Fibroblast of skin of right biceps (primary cell): ENCODE measurements around the gene CA10.

Experiments
- DNase-seq: peaks from one replicate; pipeline ENCODE4 v3.0.0-alpha.2; 2013

Gene CA10

GRCh38 chr17:51709694-51710633 is 448.6 kb downstream of the CA10 start:
- no peak for DNase-seq

GRCh38 chr17:51707216-51707615 is 451.3 kb downstream of the CA10 start:
- DNase-seq = no peak

- DNase-seq = no peak
Measured at GRCh38 chr17:51706093-51706492, 452.4 kb downstream of the CA10 start.

GRCh38 chr17:51703361-51704341 is 454.9 kb downstream of the CA10 start:
- peak; percentile 60 for DNase-seq

DNA sequence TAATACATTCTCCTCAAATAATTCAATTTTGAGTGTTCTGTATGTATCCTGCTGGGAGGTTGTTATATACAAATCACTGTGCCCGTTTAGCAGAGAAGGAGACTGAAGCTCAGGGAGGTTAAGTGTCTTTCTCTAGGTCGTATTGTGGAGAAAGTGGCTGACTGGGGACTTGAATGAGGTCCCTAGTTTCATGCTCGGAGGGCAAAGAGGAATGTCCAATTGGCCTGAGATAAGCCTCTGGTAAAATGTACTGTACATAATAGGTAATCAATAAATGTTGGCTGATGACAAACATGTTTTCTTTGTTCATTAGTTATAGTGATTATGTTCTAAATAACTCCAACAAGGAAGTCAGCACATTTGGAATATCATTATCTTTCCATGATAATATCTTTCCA is 455.6 kb downstream of the CA10 start:
- DNase-seq = no peak

GRCh38 chr17:51701501-51701900 is 457.0 kb downstream of the CA10 start:
- no peak for DNase-seq

- DNase-seq = no peak
Measured at GRCh38 chr17:51700011-51700760, 458.3 kb downstream of the CA10 start.

GRCh38 chr17:51699303-51699702 is 459.2 kb downstream of the CA10 start:
- no peak for DNase-seq

DNA sequence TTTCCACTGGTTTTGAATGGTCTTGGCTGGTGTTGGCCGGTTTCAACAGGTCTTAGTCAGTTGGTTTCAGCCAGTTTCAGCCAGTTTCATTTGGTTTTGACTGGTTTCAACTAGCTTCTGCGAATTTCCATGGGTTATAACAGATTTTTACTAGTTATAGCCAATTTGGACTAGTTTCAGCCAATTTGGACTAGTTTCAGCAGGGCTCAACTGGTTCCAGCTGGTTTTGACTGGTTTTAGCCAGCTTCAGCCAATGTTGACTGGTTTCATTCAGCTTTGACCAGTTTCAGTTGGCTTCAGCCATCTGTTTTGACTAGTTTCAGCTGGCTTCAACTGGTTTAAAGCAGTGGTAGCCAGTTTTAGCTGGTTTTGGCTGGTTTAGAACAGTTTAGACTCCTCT is 465.6 kb downstream of the CA10 start:
- no peak for DNase-seq

- no peak for DNase-seq
Measured at GRCh38 chr17:51687887-51688286, 470.6 kb downstream of the CA10 start.

- no peak for DNase-seq
Measured at GRCh38 chr17:51685287-51685909, 473.1 kb downstream of the CA10 start.

- DNase-seq = no peak
Measured at GRCh38 chr17:51684214-51684613, 474.3 kb downstream of the CA10 start.

DNA sequence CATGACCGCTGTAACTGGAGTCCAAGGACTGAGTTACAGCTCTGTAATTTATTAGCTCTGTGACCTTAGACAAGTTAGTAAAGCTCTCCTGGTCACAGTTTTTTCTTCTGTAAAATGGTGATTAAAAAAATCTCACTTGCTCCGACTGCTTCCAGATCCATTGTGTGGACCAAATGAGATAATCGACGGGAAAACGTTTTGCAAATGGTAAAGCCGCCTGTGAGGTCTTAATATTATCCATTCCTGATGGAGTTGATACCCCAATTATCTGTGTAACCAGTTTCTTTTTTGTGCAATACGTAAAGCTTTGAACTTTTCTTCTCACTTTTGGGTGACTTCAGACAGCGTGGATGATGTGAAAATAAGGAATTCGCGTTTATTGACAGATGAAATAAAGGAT is 475.2 kb downstream of the CA10 start:
- no peak for DNase-seq

- no peak for DNase-seq
Measured at GRCh38 chr17:51682115-51682514, 476.4 kb downstream of the CA10 start.

- no peak for DNase-seq
Measured at GRCh38 chr17:51677875-51678274, 480.6 kb downstream of the CA10 start.

DNA sequence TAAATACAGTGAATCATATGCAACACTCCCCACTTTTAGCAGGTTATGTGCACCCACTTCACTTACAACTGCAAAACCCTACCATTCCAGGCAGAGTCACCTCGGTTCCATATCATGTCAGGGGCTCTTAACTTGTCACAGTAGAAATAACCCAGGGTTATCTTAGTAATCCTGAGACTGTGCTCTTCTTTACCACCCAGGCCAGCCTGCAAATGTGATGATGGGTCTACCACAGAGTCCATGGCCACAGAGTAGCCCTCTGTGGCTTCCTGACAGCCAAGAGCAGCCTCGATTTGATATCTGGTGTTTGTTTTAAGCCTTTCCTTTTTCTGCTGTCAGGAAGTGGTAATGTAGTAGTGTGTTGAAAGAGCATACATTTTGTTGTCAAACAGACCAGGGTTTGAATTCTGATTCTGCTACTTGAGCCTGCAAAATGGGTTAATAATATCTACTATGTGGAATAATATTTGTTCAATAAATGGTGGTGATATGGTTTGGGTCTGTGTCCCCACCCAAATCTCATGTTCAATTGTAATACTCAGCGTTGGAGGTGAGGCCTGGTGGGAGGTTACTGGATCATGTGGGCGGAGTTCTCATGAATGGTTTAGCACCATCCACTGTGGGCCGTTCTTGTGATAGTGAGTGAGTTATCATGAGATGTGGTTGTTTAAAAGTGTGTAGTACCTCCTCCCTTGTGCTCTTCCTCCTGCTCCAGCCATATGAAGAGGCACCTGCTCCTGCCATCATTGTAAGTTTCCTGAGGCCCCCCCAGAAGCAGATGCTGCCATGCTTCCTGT is 481.6 kb downstream of the CA10 start:
- DNase-seq = no peak

- no peak for DNase-seq
Measured at GRCh38 chr17:51674579-51675255, 483.8 kb downstream of the CA10 start.

GRCh38 chr17:51673070-51673469 is 485.4 kb downstream of the CA10 start:
- no peak for DNase-seq

- no peak for DNase-seq
Measured at GRCh38 chr17:51672065-51672464, 486.4 kb downstream of the CA10 start.

- no peak for DNase-seq
Measured at GRCh38 chr17:51670899-51671298, 487.6 kb downstream of the CA10 start.

DNA sequence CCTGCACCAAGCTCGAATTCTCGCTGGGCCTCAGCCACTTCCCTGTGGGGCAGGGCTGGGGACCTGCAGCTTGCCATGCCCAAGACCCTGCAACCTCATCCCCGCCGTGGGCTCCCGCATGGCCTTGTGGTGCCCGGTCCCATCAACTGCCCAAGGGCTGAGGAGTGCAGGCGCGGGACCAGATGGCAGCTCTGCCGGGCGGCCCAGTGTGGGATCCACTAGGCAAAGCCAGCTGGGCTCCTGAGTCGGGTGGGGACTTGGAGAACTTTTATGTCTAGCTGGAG is 489.6 kb downstream of the CA10 start:
- no peak for DNase-seq
